SIG-M5 treated with dmso at 0.1 percent for 504 hours (cell line): ENCODE measurements around the gene MAGI1.
A peak's percentile ranks its signal among the peaks of the same experiment; 100 is the strongest.

Source experiments
- DNase-seq: peaks from one replicate; lab custom pipeline; 2025; ENCODE audit not compliant: unreplicated experiment; lab: John Stamatoyannopoulos, UW

Gene MAGI1

GRCh38 chr3:65975032-65975431 is 63.7 kb downstream of the MAGI1 start:
- no peak for DNase-seq

DNA sequence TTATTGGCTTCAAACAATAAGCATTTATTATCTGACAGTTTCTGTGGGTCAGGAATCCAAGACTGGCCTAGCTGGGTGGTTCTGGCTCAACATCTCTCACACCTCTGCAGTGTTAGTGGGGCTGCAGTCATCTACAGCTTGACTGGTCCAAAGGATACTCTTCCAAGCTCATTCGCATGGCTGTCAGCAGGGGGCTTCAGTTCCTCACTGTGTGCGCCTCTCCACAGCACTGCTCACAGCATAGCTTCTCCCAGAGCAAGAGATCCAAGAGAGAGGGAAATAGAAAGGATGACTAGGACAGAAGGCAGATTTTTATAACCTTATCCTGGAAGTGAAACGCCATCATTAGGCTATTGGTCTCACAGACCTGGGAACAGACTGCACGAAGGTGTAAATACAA is 64.2 kb downstream of the MAGI1 start:
- DNase-seq, result no peak

DNA sequence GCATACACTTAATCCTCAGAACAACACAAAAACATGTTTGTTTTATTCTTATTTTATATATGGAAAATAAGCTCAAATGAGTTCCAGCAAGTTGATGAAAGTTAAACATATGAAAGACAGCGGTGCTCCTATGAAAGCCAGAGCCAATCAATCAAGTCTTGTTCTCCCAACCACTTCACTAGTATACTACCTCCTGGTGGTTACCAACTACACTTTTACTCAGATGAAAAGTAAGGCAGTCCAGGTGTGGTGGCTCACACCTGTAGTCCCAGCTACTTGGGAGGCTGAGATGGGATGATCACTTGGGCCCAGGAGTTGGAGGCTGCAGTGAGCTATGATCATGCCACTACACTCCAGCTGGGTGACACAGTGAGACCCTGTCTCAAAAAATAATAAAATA is 66.0 kb downstream of the MAGI1 start:
- DNase-seq, result no peak

DNA sequence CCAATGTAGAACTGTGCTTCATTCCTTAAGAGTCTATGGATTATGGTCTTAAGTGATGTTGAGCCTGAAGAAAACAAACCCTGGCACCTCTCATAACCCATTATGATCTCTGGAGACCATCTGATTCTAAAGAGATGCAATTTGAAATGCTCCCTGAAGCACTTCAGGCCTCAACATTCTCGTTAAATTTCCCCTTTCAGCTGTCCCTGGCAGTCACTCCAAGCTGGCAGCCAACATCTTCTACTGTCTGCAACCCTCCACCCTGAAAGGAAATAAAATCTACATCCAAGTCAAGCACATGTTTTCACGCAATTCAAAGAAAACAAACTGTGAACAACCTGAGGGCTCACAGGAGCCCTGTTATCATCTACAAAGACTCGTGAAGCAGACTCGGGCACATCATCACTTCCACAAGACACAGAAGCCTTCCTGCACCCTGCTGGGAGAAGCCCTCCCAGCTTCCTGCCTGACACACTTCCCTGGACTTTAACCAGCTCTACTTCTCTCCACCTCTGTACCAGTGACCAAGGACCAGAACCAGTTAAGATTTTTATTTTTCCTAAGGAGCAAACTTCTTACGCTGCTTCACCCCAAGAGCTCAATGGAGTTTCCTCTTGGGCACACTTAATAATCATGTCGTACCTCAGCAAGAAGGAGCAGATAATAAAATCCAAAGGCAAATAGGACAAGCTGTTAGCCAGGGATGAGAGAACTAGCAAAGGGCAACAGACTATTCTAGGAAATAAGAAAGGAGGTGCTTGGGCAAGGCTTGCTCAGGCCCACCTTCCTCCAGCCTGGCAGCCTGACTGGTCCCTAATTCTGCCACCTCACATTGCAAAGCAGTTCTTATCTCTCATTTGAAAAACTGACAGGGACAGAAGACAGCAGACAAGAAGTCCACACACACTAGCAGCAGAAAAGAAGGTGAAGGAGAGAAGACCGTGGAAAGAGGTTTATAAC is 67.1 kb downstream of the MAGI1 start:
- DNase-seq, result no peak

DNA sequence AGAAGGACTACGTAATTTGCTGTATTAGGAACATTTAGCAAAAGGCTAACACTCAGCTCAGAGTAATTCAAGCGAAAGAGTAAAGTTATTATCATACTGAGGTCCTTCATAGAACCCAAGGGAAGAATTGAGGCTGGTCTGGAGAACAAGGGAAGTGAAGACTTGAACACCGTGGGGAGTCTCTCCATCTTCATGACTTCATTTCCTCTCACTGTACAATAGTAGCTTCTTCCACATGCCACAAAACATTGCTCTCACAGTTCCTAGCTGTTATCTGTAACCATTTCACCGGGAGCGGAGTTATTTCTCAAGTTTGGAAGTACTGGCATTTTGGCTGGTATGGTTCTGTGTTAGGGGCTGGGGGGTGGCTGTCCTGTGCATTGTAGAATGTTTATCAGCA is 69.7 kb downstream of the MAGI1 start:
- DNase-seq, result no peak

DNA sequence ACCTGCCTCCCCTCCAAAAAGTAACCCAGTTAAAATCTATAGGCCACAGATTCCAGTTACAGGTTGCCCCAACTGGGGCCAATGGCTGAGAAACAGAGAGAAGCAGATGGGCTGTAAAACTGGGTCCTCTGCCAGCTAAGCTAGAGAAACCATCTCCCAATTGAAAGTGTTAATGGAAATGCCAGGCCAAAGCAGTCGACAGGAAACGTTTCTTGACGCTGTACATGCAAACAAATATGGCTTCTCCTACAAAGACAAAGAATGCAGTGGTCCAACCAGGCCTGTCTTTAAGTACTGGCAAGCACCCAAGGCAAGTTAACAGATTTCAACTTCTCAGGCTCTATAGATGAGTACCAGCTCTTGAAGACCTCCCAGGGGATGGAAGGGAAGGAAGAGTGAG is 71.3 kb downstream of the MAGI1 start:
- DNase-seq, result no peak

DNA sequence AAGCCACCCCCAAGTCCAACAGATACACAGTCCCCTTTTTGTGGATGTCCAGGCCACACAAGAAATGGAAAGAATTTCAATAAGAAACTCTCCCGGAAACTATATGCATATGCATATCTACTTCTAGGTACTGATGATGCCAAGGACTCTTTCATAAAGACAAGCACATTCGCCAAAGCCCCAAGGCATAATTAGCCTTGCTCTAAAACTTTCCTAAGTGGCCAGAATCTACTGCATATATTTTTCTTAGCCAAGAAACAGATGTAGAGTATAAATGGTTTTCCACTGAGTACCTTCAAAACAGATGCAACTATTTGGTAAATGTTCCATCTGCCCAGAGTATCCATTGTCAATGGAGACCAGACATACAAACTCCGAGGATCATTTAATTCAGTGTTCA is 73.9 kb downstream of the MAGI1 start:
- no peak for DNase-seq

DNA sequence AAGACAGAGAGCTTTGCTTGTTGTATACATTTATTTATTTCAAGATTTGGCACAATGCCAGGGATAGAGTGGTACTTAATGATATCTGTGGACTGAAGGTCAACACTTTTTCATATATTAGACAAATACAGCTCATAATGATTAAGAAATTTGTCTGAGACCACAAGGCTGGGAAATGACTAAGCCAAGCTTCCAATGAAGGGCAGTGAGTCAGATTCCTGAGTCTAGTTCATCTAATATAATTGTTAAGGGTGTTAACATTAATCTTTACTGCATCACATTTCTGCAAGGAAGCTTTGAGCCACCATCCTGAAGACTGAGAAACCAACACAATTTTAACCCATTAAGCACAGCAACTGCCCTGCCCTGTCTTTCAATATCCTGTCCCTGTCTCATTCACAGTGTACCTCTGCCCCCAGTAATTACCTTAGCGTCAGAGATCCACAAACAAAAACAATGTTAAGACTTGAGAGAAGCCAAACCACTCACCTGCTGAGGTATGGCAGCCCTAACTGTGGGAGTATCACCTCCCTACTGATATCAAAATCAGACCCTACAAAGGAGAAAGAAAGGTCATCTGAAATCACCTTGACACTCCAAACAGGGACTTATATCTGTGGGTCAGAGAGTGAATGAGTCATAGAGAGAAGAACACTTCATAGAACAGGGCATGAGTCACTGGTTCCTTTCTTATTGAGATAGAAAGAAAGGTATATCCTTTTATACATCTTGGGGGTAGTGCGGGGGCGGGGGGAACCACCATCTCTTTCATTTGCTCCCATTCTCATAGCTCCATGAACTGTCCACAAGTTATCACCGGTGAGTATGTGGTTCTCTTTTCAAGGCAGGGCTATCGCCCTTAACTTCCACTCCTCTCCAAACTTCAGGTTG is 74.7 kb downstream of the MAGI1 start:
- DNase-seq, result no peak

- no peak for DNase-seq
Measured at GRCh38 chr3:65961733-65962132, 77.0 kb downstream of the MAGI1 start.

GRCh38 chr3:65961128-65961527 is 77.6 kb downstream of the MAGI1 start:
- no peak for DNase-seq

- DNase-seq, result no peak
Measured at GRCh38 chr3:65960087-65960486, 78.6 kb downstream of the MAGI1 start.

DNA sequence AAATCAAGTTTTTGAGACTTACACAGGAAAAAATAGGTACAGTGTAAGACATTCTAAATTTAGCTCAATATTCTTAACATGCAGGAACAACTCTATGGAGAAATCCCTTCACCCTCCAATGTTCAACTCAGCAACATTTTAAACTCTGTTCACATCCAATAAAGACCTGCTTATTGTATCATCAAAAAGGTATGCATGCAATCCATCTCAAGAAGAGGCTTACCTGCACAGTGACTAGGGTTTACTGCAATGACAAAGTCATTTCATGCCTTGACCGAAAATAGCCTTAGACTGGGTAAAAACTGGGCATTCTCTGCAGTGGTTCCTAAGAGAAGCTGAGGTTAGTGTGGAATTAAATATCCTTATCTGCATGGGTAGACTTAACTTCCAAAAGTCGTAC is 80.5 kb downstream of the MAGI1 start:
- no peak for DNase-seq

- no peak for DNase-seq
Measured at GRCh38 chr3:65955792-65956477, 82.8 kb downstream of the MAGI1 start.

- no peak for DNase-seq
Measured at GRCh38 chr3:65953881-65954733, 84.6 kb downstream of the MAGI1 start.

GRCh38 chr3:65953301-65953812 is 85.4 kb downstream of the MAGI1 start:
- peak; percentile 48 for DNase-seq

DNA sequence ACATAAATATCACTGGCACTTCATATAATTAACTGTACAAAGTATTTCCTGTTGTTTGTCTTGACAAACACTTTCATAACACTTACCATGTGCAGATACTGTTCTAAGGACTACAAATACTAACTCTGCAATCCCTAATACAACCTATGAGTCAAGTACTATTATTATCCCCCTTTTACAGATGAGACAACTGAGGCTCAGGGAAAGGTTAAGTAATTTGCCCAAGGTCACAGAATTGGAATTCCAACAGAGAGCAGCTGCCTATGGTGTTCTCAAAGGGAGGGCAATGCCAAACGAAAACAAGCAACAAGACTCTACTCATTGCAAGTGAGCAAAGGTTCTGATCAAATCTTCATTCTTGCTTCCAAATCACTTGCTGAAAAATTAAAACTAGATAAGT is 85.9 kb downstream of the MAGI1 start:
- no peak for DNase-seq

GRCh38 chr3:65951836-65952505 is 86.7 kb downstream of the MAGI1 start:
- no peak for DNase-seq

DNA sequence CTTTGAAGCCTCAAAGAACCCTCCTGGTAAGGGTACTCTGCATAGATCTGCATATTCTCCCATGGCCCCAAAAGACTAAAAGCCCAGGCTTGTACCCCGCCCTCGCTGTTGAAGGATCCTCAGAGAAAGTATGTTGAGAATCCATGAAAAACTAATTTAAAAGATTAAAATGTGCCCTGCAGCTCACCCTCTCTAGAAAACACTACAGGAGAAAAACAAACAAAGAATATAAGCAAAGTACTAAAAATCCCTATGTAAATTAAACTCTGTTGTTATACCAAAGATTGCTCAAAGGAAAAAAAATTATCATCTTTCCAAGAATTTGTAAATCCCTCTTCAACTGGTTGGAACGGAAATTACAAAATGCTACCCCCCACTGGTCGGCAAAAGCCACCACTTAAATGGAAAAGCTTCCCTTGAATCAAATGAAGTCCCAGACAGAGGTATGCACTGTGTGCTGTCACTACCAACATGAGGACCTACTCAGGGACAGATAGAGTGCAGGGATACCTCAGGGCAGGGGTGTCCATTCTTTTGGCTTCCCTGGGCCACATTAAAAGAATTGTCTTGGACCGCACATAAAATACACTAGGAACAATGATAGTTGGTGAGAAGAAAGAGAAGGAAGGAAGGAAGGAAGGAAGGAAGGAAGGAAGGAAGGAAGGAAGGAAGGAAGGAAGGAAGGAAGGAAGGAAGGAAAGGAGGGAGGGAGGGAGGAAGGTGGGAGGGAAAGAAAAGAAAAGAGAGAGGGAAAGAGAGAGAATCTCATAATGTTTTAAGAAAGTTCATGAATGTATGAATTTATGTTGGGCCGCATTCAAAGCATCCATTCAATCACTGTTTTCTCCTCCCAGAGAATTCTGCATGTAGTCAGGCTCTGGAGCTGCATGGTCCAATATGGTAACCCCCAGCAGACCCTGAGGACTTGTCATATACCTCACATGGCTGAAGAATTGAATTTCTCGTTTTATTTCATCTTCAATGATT is 88.1 kb downstream of the MAGI1 start:
- no peak for DNase-seq
